ENCODE results near the gene KAT6B. TPM values are rescaled to one million over a fixed set of nuclear protein-coding genes. Genes with fewer than 3 reads are reported as not detected.

Gene KAT6B
- total RNA-seq, 2 experiments from 2014 or later = 22.8 to 24.8 TPM

GRCh38 chr10:74877898-74878297 is 51.5 kb downstream of the KAT6B start:
- Mint-ChIP-seq H3K36me3 (ENCODE audit: low read depth) (peaks cover 1% of the 10 kb centered on the region), H3K4me1 (ENCODE audit: low read depth) (peaks cover 44% of the 10 kb centered on the region), H3K9me3 (no peaks in the 10 kb centered on the region), H3K4me3 (no peak overlapping the region), H3K27ac (no peak overlapping the region), H3K27me3 (no peaks in the 10 kb centered on the region)
- ChIA-PET POLR2A (no interaction called here), CTCF (no interaction called here)
- intact Hi-C loops (cut with micrococcal nuclease) = no loop called here
- no peak for DNase-seq
- TF ChIP-seq, protein P1, sequence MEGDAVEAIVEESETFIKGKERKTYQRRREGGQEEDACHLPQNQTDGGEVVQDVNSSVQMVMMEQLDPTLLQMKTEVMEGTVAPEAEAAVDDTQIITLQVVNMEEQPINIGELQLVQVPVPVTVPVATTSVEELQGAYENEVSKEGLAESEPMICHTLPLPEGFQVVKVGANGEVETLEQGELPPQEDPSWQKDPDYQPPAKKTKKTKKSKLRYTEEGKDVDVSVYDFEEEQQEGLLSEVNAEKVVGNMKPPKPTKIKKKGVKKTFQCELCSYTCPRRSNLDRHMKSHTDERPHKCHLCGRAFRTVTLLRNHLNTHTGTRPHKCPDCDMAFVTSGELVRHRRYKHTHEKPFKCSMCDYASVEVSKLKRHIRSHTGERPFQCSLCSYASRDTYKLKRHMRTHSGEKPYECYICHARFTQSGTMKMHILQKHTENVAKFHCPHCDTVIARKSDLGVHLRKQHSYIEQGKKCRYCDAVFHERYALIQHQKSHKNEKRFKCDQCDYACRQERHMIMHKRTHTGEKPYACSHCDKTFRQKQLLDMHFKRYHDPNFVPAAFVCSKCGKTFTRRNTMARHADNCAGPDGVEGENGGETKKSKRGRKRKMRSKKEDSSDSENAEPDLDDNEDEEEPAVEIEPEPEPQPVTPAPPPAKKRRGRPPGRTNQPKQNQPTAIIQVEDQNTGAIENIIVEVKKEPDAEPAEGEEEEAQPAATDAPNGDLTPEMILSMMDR (IDR thresholded peaks at IDR 0.05) = no peak
- no peak for ATAC-seq

DNA sequence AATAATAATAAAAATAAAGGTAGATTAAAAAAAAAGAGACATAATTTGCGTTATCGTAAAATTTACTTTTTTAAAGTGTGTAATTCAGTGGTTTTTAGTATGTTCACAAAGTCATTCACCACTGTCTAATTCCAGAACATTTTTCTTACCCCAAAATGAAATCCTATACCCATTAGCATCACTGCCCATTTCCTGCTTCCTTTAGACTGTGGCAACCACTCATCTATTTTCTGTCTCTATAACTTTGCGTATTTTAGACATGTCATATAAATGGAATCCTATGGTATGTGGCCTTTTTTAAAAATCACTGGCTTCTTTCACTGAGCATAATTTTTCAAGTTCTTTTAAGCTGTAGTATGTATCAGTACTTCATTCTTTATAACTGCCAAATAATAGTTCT is 53.6 kb downstream of the KAT6B start:
- Mint-ChIP-seq H3K27ac (no peak overlapping the region), H3K4me3 (no peak overlapping the region), H3K27me3 (no peaks in the 10 kb centered on the region), H3K9me3 (no peaks in the 10 kb centered on the region), H3K36me3 (ENCODE audit: low read depth) (peaks cover 1% of the 10 kb centered on the region), H3K4me1 (ENCODE audit: low read depth) (peaks cover 41% of the 10 kb centered on the region)
- ChIA-PET POLR2A (no interaction called here), CTCF (interaction anchor here (0.9 to 1.6 kb wide), 2 partner anchors 8 to 11 kb away, joined by 3 to 4 read pairs; no protein-coding TSS in a partner anchor)
- DNase-seq (no peak), ATAC-seq (no peak)
- intact Hi-C loops (cut with micrococcal nuclease) = no loop called here
- TF ChIP-seq, protein P1 (IDR thresholded peaks at IDR 0.05) = no peak

DNA sequence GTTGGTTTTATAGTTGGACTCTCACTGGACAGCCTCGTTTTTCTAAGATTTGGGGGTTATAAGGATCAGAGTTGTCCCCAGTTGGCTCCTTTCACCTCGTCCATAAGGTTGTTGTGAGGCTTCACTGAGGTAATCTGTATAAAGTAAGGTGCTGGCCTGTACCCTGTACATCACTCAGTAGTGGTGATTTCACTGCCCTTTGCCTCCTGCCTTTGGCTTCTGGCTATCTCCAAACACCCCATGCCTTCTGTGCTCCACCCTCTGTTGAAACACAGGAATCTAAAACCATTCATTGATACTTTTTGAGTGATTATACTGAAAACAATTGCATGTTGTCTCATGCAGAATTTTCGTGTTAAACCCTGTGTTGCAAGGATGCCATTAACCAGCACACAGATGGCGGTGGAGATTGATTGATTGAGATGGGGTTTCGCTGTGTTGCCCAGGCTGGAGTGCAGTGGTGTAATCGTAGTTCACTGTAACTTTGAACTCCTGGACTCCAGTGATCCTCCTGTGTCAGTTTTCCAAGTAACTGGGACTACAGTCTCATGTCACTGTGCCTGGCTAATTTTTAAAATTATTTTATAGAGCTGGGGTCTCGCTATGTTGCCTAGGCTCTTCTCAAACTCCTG is 55.0 kb downstream of the KAT6B start:
- Mint-ChIP-seq H3K36me3 (ENCODE audit: low read depth) (peaks cover 1% of the 10 kb centered on the region), H3K4me1 (ENCODE audit: low read depth) (peaks cover 36% of the 10 kb centered on the region), H3K4me3 (no peak overlapping the region), H3K27ac (no peak overlapping the region), H3K9me3 (no peaks in the 10 kb centered on the region), H3K27me3 (no peaks in the 10 kb centered on the region)
- DNase-seq = no peak
- TF ChIP-seq, protein P1 (IDR thresholded peaks at IDR 0.05) = no peak
- intact Hi-C loops (cut with micrococcal nuclease) = no loop called here
- POLR2A ChIA-PET = no interaction called here
- CTCF ChIA-PET = no interaction called here
- no peak for ATAC-seq

- POLR2A ChIA-PET = no interaction called here
Observed at GRCh38 chr10:74882427-74882826, 56.0 kb downstream of the KAT6B start.

GRCh38 chr10:74882831-74883230 is 56.4 kb downstream of the KAT6B start:
- no peak overlapping the region for H3K27ac Mint-ChIP-seq
- H3K9me3 Mint-ChIP-seq = no peaks in the 10 kb centered on the region
- DNase-seq = no peak
- TF ChIP-seq, protein P1 (IDR thresholded peaks at IDR 0.05) = no peak
- no peak overlapping the region for H3K4me3 Mint-ChIP-seq
- ChIA-PET POLR2A (no interaction called here), CTCF (interaction anchor here (1.0 kb wide), 1 partner anchor 8 kb away, joined by 3 read pairs; no protein-coding TSS in a partner anchor)
- no peak for ATAC-seq
- H3K4me1 Mint-ChIP-seq (ENCODE audit: low read depth) = peaks cover 38% of the 10 kb centered on the region
- H3K27me3 Mint-ChIP-seq = no peaks in the 10 kb centered on the region
- intact Hi-C loops (cut with micrococcal nuclease) = no loop called here
- H3K36me3 Mint-ChIP-seq (ENCODE audit: low read depth) = peaks cover 1% of the 10 kb centered on the region

More at GRCh38 chr10:74882427-74882826, 56.0 kb downstream of the KAT6B start:
- no peak for DNase-seq
- intact Hi-C loops (cut with micrococcal nuclease) = no loop called here
- TF ChIP-seq, protein P1 (IDR thresholded peaks at IDR 0.05) = no peak
- Mint-ChIP-seq H3K27me3 (no peaks in the 10 kb centered on the region), H3K36me3 (ENCODE audit: low read depth) (peaks cover 1% of the 10 kb centered on the region), H3K4me3 (no peak overlapping the region), H3K4me1 (ENCODE audit: low read depth) (peaks cover 38% of the 10 kb centered on the region), H3K9me3 (no peaks in the 10 kb centered on the region), H3K27ac (no peak overlapping the region)
- no peak for ATAC-seq
- CTCF ChIA-PET = interaction anchor here (1.0 kb wide), 1 partner anchor 8 kb away, joined by 3 read pairs; no protein-coding TSS in a partner anchor

All from activated CD8-positive, alpha-beta T cell treated with anti-CD3 and anti-CD28 coated beads for 36 hours (primary cell).